H9 (cell line): ENCODE data around the gene DSC2. TPM values are rescaled to one million over a fixed set of nuclear protein-coding genes. Genes with fewer than 3 reads are reported as not detected.

Experiments used
- DNase-seq: peaks from one replicate; pipeline ENCODE4 v3.0.0-alpha.2; 2017
- H2AFZ ChIP-seq: one replicate; pipeline ENCODE4 v1.6.1; 2013; ENCODE audit warnings: mild to moderate bottlenecking, low read length, control low read depth, moderate library complexity
- H2AK5ac ChIP-seq: 2 replicates; pipeline ENCODE4 v1.6.1; 2013; ENCODE audit warnings: low read length, control low read depth, mixed read lengths; ENCODE audit not compliant: insufficient read length
- H2BK120ac ChIP-seq: one replicate; pipeline ENCODE4 v1.6.1; 2013; ENCODE audit warnings: low read depth, mild to moderate bottlenecking, low read length, control low read depth, inconsistent platforms; ENCODE audit not compliant: poor library complexity, severe bottlenecking
- H2BK12ac ChIP-seq: 2 replicates; pipeline ENCODE4 v1.6.1; 2013; ENCODE audit warnings: low read length, control low read depth, mixed read lengths, low read depth; ENCODE audit not compliant: insufficient read length
- H2BK15ac ChIP-seq: 2 replicates; pipeline ENCODE4 v1.6.1; 2013; ENCODE audit warnings: low read depth, low read length, control low read depth
- H2BK20ac ChIP-seq: one replicate; pipeline ENCODE4 v1.6.1; 2013; ENCODE audit warnings: low read depth, mild to moderate bottlenecking, low read length, control low read depth, inconsistent platforms; ENCODE audit not compliant: poor library complexity, severe bottlenecking
- H2BK5ac ChIP-seq: 2 replicates; pipeline ENCODE4 v1.6.1; 2013; ENCODE audit warnings: low read length, control low read depth, mixed read lengths; ENCODE audit not compliant: insufficient read length
- H3K14ac ChIP-seq: 2 replicates; pipeline ENCODE4 v1.6.1; 2013; ENCODE audit warnings: low read length, control low read depth; ENCODE audit not compliant: insufficient read depth
- H3K18ac ChIP-seq: 2 replicates; pipeline ENCODE4 v1.6.1; 2013; ENCODE audit warnings: low read depth, mild to moderate bottlenecking, mixed read lengths, low read length, control low read depth; ENCODE audit not compliant: insufficient read length
- H3K23ac ChIP-seq: 2 replicates; pipeline ENCODE4 v1.6.1; 2013; ENCODE audit warnings: low read length, control low read depth, mixed read lengths, low read depth; ENCODE audit not compliant: insufficient read length
- H3K23me2 ChIP-seq: 2 replicates; pipeline ENCODE4 v1.6.1; 2013; ENCODE audit warnings: low read depth, mild to moderate bottlenecking, mixed read lengths, low read length, control low read depth; ENCODE audit not compliant: insufficient read length, poor library complexity, severe bottlenecking
- H3K27ac ChIP-seq: 2 replicates; pipeline ENCODE4 v1.5.1; 2013; ENCODE audit warnings: low read length, control low read depth, mixed read lengths, low read depth; ENCODE audit not compliant: insufficient read length
- H3K27me3 ChIP-seq: 2 replicates; pipeline ENCODE4 v1.6.1; 2013; ENCODE audit warnings: low read length, control low read depth, inconsistent platforms; ENCODE audit not compliant: insufficient read depth
- H3K4ac ChIP-seq: 2 replicates; pipeline ENCODE4 v1.6.1; 2013; ENCODE audit warnings: low read depth, mild to moderate bottlenecking, control low read depth, inconsistent platforms, low read length, moderate library complexity
- H3K4me1 ChIP-seq: 2 replicates; pipeline ENCODE4 v1.6.1; 2013; ENCODE audit warnings: low read length, control low read depth, inconsistent platforms; ENCODE audit not compliant: insufficient read depth
- H3K4me2 ChIP-seq: 2 replicates; pipeline ENCODE4 v1.6.1; 2013; ENCODE audit warnings: low read length, control low read depth, mixed read lengths; ENCODE audit not compliant: insufficient read length, insufficient read depth
- H3K56ac ChIP-seq: 2 replicates; pipeline ENCODE4 v1.6.1; 2013; ENCODE audit warnings: low read depth, mild to moderate bottlenecking, mixed read lengths, low read length, control low read depth; ENCODE audit not compliant: insufficient read length
- H3K79me1 ChIP-seq: 2 replicates; pipeline ENCODE4 v1.6.1; 2013; ENCODE audit warnings: low read depth, mild to moderate bottlenecking, moderate library complexity, low read length, control low read depth, inconsistent platforms; ENCODE audit not compliant: insufficient read depth, poor library complexity, severe bottlenecking
- H3K79me2 ChIP-seq: 2 replicates; pipeline ENCODE4 v1.6.1; 2013; ENCODE audit warnings: low read length, control low read depth, inconsistent platforms; ENCODE audit not compliant: insufficient read depth
- H3K9ac ChIP-seq: 2 replicates; pipeline ENCODE4 v1.6.1; 2013; ENCODE audit warnings: low read length, control low read depth, mixed read lengths; ENCODE audit not compliant: insufficient read length; ENCODE audit errors: extremely low read depth
- H3K9me3 ChIP-seq: one replicate; pipeline ENCODE4 v1.6.1; 2013; ENCODE audit warnings: low read depth, low read length, inconsistent platforms; ENCODE audit not compliant: control insufficient read depth
- H3T11ph ChIP-seq: one replicate; pipeline ENCODE4 v1.6.1; 2013; ENCODE audit warnings: mild to moderate bottlenecking, low read length, control low read depth, inconsistent platforms
- H4K20me1 ChIP-seq: one replicate; pipeline ENCODE4 v1.6.1; 2013; ENCODE audit not compliant: control insufficient read depth, insufficient read length, insufficient read depth
- H4K5ac ChIP-seq: 2 replicates; pipeline ENCODE4 v1.6.1; 2013; ENCODE audit warnings: low read depth, mild to moderate bottlenecking, mixed read lengths, low read length, control low read depth; ENCODE audit not compliant: insufficient read length
- H4K8ac ChIP-seq: replicated peaks from 2 replicates; pipeline ENCODE4 v1.6.1; 2013; ENCODE audit warnings: low read length, control low read depth, mixed read lengths, low read depth; ENCODE audit not compliant: insufficient read length
- H4K91ac ChIP-seq: 2 replicates; pipeline ENCODE4 v1.6.1; 2013; ENCODE audit warnings: low read depth, mild to moderate bottlenecking, moderate library complexity, mixed read lengths, low read length, control low read depth; ENCODE audit not compliant: insufficient read length
- H3K27ac Mint-ChIP-seq, 3 experiments: 2 replicates in 2 of 3; 3 replicates in 1 of 3; pipeline ENCODE4 v1.8.0; 2020 to 2021; ENCODE audit warnings: mixed read lengths in 3 of 3, mild to moderate bottlenecking in 1 of 3, moderate library complexity in 1 of 3
- H3K27me3 Mint-ChIP-seq: 2 replicates; pipeline ENCODE4 v1.8.0; 2021; ENCODE audit warnings: low read depth, mild to moderate bottlenecking, moderate library complexity, mixed read lengths
- H3K36me3 Mint-ChIP-seq, 3 experiments: 2 replicates in 2 of 3; 3 replicates in 1 of 3; pipeline ENCODE4 v1.8.0; 2020 to 2021; ENCODE audit warnings: low read depth in 3 of 3, mixed read lengths in 3 of 3; ENCODE audit not compliant: insufficient read depth in 1 of 3
- H3K4me1 Mint-ChIP-seq, 2 experiments: 2 replicates each; pipeline ENCODE4 v1.8.0; 2020; ENCODE audit warnings: mixed read lengths in 2 of 2
- H3K4me3 Mint-ChIP-seq, 2 experiments: 2 replicates in 1 of 2; 3 replicates in 1 of 2; pipeline ENCODE4 v1.8.0; 2020 to 2021; ENCODE audit warnings: mild to moderate bottlenecking in 2 of 2, mixed read lengths in 2 of 2, moderate library complexity in 1 of 2
- H3K9me3 Mint-ChIP-seq, 2 experiments: 2 replicates in 1 of 2; 3 replicates in 1 of 2; pipeline ENCODE4 v1.8.0; 2020; ENCODE audit warnings: mild to moderate bottlenecking in 2 of 2, mixed read lengths in 2 of 2, moderate library complexity in 1 of 2
- WGBS: extraction: QIAGEN DNeasy Blood & Tissue Kit; methylation state at CpG from one replicate; pipeline ENCODE4 v1.1.7; 2013; ENCODE audit warnings: missing lambda C conversion rate, low lambda C conversion rate, mixed read lengths; ENCODE audit not compliant: insufficient read length; ENCODE audit errors: extremely low coverage; 5-methylcytosine and 5-hydroxymethylcytosine counted together
- total RNA-seq: library from RNA; stranded (reverse); gene quantifications from 2 replicates; pipeline ENCODE4 v1.2.1, GENCODE V29; 2021
- TF ChIP-seq, protein P1 (sequence below): fragments of 200-600 bp; sonication (generic); conservative IDR thresholded peaks from 3 replicates; pipeline ENCODE4 v1.8.0; 2021; ENCODE audit warnings: antibody characterized with exemption, mild to moderate bottlenecking

DSC2 gene
- total RNA-seq, 1 experiment from 2014 or later, result 26.1 TPM

- Histone ChIP-seq H3K9ac (no peak overlapping the region), H3K18ac (no peak overlapping the region), H3K27ac (no peak overlapping the region), H2AK5ac (no peak overlapping the region), H3T11ph (no peak overlapping the region), H3K79me1 (no peaks in the 10 kb centered on the region), H2BK120ac (no peak overlapping the region), H2BK20ac (no peak overlapping the region), H3K4ac (no peak overlapping the region), H2AFZ (no peak overlapping the region), H3K9me3 (no peaks in the 10 kb centered on the region), H2BK12ac (no peak overlapping the region), H2BK5ac (no peak overlapping the region), H3K79me2 (no peaks in the 10 kb centered on the region), H4K8ac (no peak overlapping the region), H3K23me2 (no peaks in the 10 kb centered on the region), H4K20me1 (no peaks in the 10 kb centered on the region), H3K14ac (no peak overlapping the region), H3K27me3 (no peaks in the 10 kb centered on the region), H3K23ac (no peak overlapping the region), H3K56ac (no peak overlapping the region), H4K5ac (no peak overlapping the region), H3K4me1 (no peaks in the 10 kb centered on the region), H2BK15ac (no peak overlapping the region), H3K4me2 (no peak overlapping the region), H4K91ac (no peak overlapping the region)
- no peak for DNase-seq
- peaks cover 9 to 37% (median 29%) of the 10 kb centered on the region in 3 experiments; a peak in 6 of 7 replicates for H3K36me3 Mint-ChIP-seq
- no peaks in the 10 kb centered on the region for H3K4me1 Mint-ChIP-seq
- no CpG with 5 or more reads among the region's 3 CpGs for WGBS
- TF ChIP-seq, protein P1, sequence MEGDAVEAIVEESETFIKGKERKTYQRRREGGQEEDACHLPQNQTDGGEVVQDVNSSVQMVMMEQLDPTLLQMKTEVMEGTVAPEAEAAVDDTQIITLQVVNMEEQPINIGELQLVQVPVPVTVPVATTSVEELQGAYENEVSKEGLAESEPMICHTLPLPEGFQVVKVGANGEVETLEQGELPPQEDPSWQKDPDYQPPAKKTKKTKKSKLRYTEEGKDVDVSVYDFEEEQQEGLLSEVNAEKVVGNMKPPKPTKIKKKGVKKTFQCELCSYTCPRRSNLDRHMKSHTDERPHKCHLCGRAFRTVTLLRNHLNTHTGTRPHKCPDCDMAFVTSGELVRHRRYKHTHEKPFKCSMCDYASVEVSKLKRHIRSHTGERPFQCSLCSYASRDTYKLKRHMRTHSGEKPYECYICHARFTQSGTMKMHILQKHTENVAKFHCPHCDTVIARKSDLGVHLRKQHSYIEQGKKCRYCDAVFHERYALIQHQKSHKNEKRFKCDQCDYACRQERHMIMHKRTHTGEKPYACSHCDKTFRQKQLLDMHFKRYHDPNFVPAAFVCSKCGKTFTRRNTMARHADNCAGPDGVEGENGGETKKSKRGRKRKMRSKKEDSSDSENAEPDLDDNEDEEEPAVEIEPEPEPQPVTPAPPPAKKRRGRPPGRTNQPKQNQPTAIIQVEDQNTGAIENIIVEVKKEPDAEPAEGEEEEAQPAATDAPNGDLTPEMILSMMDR, result no peak
- no peaks in the 10 kb centered on the region for H3K9me3 Mint-ChIP-seq
- H3K27ac Mint-ChIP-seq, result no peak overlapping the region
- H3K4me3 Mint-ChIP-seq, result no peak overlapping the region
- no peaks in the 10 kb centered on the region for H3K27me3 Mint-ChIP-seq
These were observed 22.2 kb downstream of the DSC2 start for GRCh38 chr18:31079973-31080372.
